GM23338 (cell line): ENCODE data around the gene LRP1B.

Source experiments
- JUNB ChIP-seq: IDR thresholded peaks from one replicate; pipeline ENCODE4 v1.6.1; 2016; ENCODE audit warnings: antibody characterized with exemption; ENCODE audit not compliant: unreplicated experiment
- POLR2AphosphoS5 ChIP-seq: IDR thresholded peaks from 2 replicates; pipeline ENCODE4 v1.6.1; 2016; ENCODE audit warnings: antibody characterized with exemption, low read depth
- TF ChIP-seq, protein P1 (sequence below), 2 experiments: fragments of 200-600 bp in 1 of 2; sonication (generic) in 1 of 2; conservative IDR thresholded peaks; 2 replicates each; pipeline versions ENCODE4 v1.5.1 to v1.6.1; 2016 to 2017; ENCODE audit warnings: antibody characterized with exemption in 2 of 2, low read depth in 2 of 2, mild to moderate bottlenecking in 2 of 2, moderate library complexity in 1 of 2

DNA sequence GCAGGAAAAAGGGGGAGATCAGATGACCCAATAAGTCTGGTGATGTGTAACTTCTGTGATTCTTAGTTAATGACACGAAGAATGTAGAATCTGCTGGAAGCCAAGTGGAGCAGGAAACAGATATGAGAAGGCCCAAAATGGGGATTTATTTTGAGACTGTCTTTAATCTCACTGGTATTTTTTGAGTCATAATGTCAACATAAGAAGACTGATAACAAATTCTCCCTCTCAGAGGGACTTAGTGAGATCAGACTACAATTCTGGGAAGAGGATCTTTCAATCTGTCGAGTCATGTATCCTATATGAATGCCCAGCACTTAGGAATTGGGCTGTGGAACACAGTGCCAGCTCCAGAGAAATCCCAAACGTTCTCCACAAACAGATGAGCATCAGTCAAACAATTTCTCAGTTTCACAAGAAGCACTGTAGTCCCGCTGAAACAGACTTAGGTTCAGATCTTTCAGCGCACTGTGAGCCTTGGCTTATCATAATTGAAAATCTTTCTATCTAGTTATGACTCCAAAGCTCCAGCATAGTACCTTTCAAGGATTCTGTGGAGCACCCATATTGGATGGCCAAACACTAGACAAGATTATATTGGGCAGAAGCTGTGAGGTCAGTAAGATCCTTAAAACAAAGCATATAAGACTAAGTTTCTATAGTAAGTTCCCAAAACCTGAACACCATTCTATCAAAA lies 738.2 kb downstream of the LRP1B start:
- TF ChIP-seq, protein P1, sequence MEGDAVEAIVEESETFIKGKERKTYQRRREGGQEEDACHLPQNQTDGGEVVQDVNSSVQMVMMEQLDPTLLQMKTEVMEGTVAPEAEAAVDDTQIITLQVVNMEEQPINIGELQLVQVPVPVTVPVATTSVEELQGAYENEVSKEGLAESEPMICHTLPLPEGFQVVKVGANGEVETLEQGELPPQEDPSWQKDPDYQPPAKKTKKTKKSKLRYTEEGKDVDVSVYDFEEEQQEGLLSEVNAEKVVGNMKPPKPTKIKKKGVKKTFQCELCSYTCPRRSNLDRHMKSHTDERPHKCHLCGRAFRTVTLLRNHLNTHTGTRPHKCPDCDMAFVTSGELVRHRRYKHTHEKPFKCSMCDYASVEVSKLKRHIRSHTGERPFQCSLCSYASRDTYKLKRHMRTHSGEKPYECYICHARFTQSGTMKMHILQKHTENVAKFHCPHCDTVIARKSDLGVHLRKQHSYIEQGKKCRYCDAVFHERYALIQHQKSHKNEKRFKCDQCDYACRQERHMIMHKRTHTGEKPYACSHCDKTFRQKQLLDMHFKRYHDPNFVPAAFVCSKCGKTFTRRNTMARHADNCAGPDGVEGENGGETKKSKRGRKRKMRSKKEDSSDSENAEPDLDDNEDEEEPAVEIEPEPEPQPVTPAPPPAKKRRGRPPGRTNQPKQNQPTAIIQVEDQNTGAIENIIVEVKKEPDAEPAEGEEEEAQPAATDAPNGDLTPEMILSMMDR (conservative IDR thresholded peaks at IDR 0.05; ENCODE audit: low read depth in 2 of 2) = no peak
- TF ChIP-seq POLR2AphosphoS5 = no peak
- TF ChIP-seq JUNB = no peak
